ENCODE results near the gene SLC6A5. TPM values are rescaled to one million over a fixed set of nuclear protein-coding genes. Genes with fewer than 3 reads are reported as not detected.

SLC6A5 gene
- total and polyA plus RNA-seq, 9 donors: 0.12 TPM; not detected in 8

GRCh38 chr11:20676658-20677057 is 77.2 kb downstream of the SLC6A5 start:
- H3K4me3 ChIP-seq: no peak overlapping the region
- H3K4me1 ChIP-seq (ENCODE audit: insufficient read depth): no peaks in the 10 kb centered on the region
- H3K36me3 ChIP-seq: no peaks in the 10 kb centered on the region
- DNase-seq: no peak
- H3K9me3 ChIP-seq: no peaks in the 10 kb centered on the region
- TF ChIP-seq POLR2A (IDR thresholded peaks at IDR 0.05): no peak
- TF ChIP-seq CTCF (IDR thresholded peaks at IDR 0.05): no peak
- no peak for TF ChIP-seq EP300 (IDR thresholded peaks at IDR 0.05)
- H3K27me3 ChIP-seq: no peaks in the 10 kb centered on the region
- intact Hi-C loops (cut with DNase I): no loop called here
- WGBS, 3 donors: 86 to 93% (median 86%) methylated on average over 2 of the region's 2 CpGs
- H3K27ac ChIP-seq: no peak overlapping the region

GRCh38 chr11:20688761-20689160 is 89.4 kb downstream of the SLC6A5 start:
- Histone ChIP-seq H3K36me3 (no peaks in the 10 kb centered on the region), H3K4me3 (no peak overlapping the region), H3K9me3 (no peaks in the 10 kb centered on the region), H3K27ac (no peak overlapping the region), H3K4me1 (ENCODE audit: insufficient read depth) (no peaks in the 10 kb centered on the region), H3K27me3 (no peaks in the 10 kb centered on the region)
- 75 to 86% (median 81%) methylated on average over 3 of the region's 3 CpGs for WGBS, 3 donors
- TF ChIP-seq CTCF (IDR thresholded peaks at IDR 0.05) (no peak), POLR2A (IDR thresholded peaks at IDR 0.05) (no peak), EP300 (IDR thresholded peaks at IDR 0.05) (no peak)
- intact Hi-C loops (cut with DNase I): no loop called here
- no peak for DNase-seq

- no peak for DNase-seq
- Histone ChIP-seq H3K27me3 (no peaks in the 10 kb centered on the region), H3K27ac (no peak overlapping the region), H3K36me3 (no peaks in the 10 kb centered on the region), H3K4me1 (ENCODE audit: insufficient read depth) (no peaks in the 10 kb centered on the region), H3K9me3 (no peaks in the 10 kb centered on the region), H3K4me3 (no peak overlapping the region)
- TF ChIP-seq CTCF (IDR thresholded peaks at IDR 0.05) (no peak), POLR2A (IDR thresholded peaks at IDR 0.05) (no peak), EP300 (IDR thresholded peaks at IDR 0.05) (no peak)
- intact Hi-C loops (cut with DNase I): no loop called here
- WGBS, 3 donors: 74 to 85% (median 76%) methylated on average over 6 of the region's 6 CpGs
These were observed 108.5 kb downstream of the SLC6A5 start for GRCh38 chr11:20707876-20708275.

Other genes with a start within 250 kb of the SLC6A5 start
- 10 to 100 TPM in 6 of 7 donors, 1 to 10 TPM in 1; 9.8 to 19.0 (median 13.7) TPM for gene HTATIP2, start 235.9 kb upstream of the SLC6A5 start, total RNA-seq
- gene HTATIP2, start 235.9 kb upstream of the SLC6A5 start, polyA plus RNA-seq: 10 to 100 TPM; 16.8 to 51.8 TPM
- gene PRMT3, start 211.9 kb upstream of the SLC6A5 start, total RNA-seq: 10 to 100 TPM; 12.6 to 21.2 (median 15.3) TPM
- 10 to 100 TPM in 1 of 2 donors, 1 to 10 TPM in 1; 8.5 to 10.0 TPM for gene PRMT3, start 211.9 kb upstream of the SLC6A5 start, polyA plus RNA-seq
- under 1 TPM in 2 of 7 donors, not detected in 5; 0.34 to 0.38 TPM for gene NELL1, start 70.0 kb downstream of the SLC6A5 start, total RNA-seq
- under 1 TPM; 0.21 to 0.43 TPM for gene NELL1, start 70.0 kb downstream of the SLC6A5 start, polyA plus RNA-seq

Measured in ovary (tissue), 9 donors.